H9 (cell line): Measurements from ENCODE around the gene KCTD20. TPM values are rescaled to one million over a fixed set of nuclear protein-coding genes. Genes with fewer than 3 reads are reported as not detected.

ENCODE experiments used
- DNase-seq: peaks from one replicate; pipeline ENCODE4 v3.0.0-alpha.2; 2017
- H2AFZ ChIP-seq: one replicate; pipeline ENCODE4 v1.6.1; 2013; ENCODE audit warnings: mild to moderate bottlenecking, low read length, control low read depth, moderate library complexity
- H2AK5ac ChIP-seq: 2 replicates; pipeline ENCODE4 v1.6.1; 2013; ENCODE audit warnings: low read length, control low read depth, mixed read lengths; ENCODE audit not compliant: insufficient read length
- H2BK120ac ChIP-seq: one replicate; pipeline ENCODE4 v1.6.1; 2013; ENCODE audit warnings: low read depth, mild to moderate bottlenecking, low read length, control low read depth, inconsistent platforms; ENCODE audit not compliant: poor library complexity, severe bottlenecking
- H2BK12ac ChIP-seq: 2 replicates; pipeline ENCODE4 v1.6.1; 2013; ENCODE audit warnings: low read length, control low read depth, mixed read lengths, low read depth; ENCODE audit not compliant: insufficient read length
- H2BK15ac ChIP-seq: 2 replicates; pipeline ENCODE4 v1.6.1; 2013; ENCODE audit warnings: low read depth, low read length, control low read depth
- H2BK20ac ChIP-seq: one replicate; pipeline ENCODE4 v1.6.1; 2013; ENCODE audit warnings: low read depth, mild to moderate bottlenecking, low read length, control low read depth, inconsistent platforms; ENCODE audit not compliant: poor library complexity, severe bottlenecking
- H2BK5ac ChIP-seq: 2 replicates; pipeline ENCODE4 v1.6.1; 2013; ENCODE audit warnings: low read length, control low read depth, mixed read lengths; ENCODE audit not compliant: insufficient read length
- H3K14ac ChIP-seq: 2 replicates; pipeline ENCODE4 v1.6.1; 2013; ENCODE audit warnings: low read length, control low read depth; ENCODE audit not compliant: insufficient read depth
- H3K18ac ChIP-seq: 2 replicates; pipeline ENCODE4 v1.6.1; 2013; ENCODE audit warnings: low read depth, mild to moderate bottlenecking, mixed read lengths, low read length, control low read depth; ENCODE audit not compliant: insufficient read length
- H3K23ac ChIP-seq: 2 replicates; pipeline ENCODE4 v1.6.1; 2013; ENCODE audit warnings: low read length, control low read depth, mixed read lengths, low read depth; ENCODE audit not compliant: insufficient read length
- H3K23me2 ChIP-seq: 2 replicates; pipeline ENCODE4 v1.6.1; 2013; ENCODE audit warnings: low read depth, mild to moderate bottlenecking, mixed read lengths, low read length, control low read depth; ENCODE audit not compliant: insufficient read length, poor library complexity, severe bottlenecking
- H3K27ac ChIP-seq: 2 replicates; pipeline ENCODE4 v1.5.1; 2013; ENCODE audit warnings: low read length, control low read depth, mixed read lengths, low read depth; ENCODE audit not compliant: insufficient read length
- H3K27me3 ChIP-seq: 2 replicates; pipeline ENCODE4 v1.6.1; 2013; ENCODE audit warnings: low read length, control low read depth, inconsistent platforms; ENCODE audit not compliant: insufficient read depth
- H3K4ac ChIP-seq: 2 replicates; pipeline ENCODE4 v1.6.1; 2013; ENCODE audit warnings: low read depth, mild to moderate bottlenecking, control low read depth, inconsistent platforms, low read length, moderate library complexity
- H3K4me1 ChIP-seq: 2 replicates; pipeline ENCODE4 v1.6.1; 2013; ENCODE audit warnings: low read length, control low read depth, inconsistent platforms; ENCODE audit not compliant: insufficient read depth
- H3K4me2 ChIP-seq: 2 replicates; pipeline ENCODE4 v1.6.1; 2013; ENCODE audit warnings: low read length, control low read depth, mixed read lengths; ENCODE audit not compliant: insufficient read length, insufficient read depth
- H3K56ac ChIP-seq: 2 replicates; pipeline ENCODE4 v1.6.1; 2013; ENCODE audit warnings: low read depth, mild to moderate bottlenecking, mixed read lengths, low read length, control low read depth; ENCODE audit not compliant: insufficient read length
- H3K79me1 ChIP-seq: 2 replicates; pipeline ENCODE4 v1.6.1; 2013; ENCODE audit warnings: low read depth, mild to moderate bottlenecking, moderate library complexity, low read length, control low read depth, inconsistent platforms; ENCODE audit not compliant: insufficient read depth, poor library complexity, severe bottlenecking
- H3K79me2 ChIP-seq: 2 replicates; pipeline ENCODE4 v1.6.1; 2013; ENCODE audit warnings: low read length, control low read depth, inconsistent platforms; ENCODE audit not compliant: insufficient read depth
- H3K9ac ChIP-seq: 2 replicates; pipeline ENCODE4 v1.6.1; 2013; ENCODE audit warnings: low read length, control low read depth, mixed read lengths; ENCODE audit not compliant: insufficient read length; ENCODE audit errors: extremely low read depth
- H3K9me3 ChIP-seq: one replicate; pipeline ENCODE4 v1.6.1; 2013; ENCODE audit warnings: low read depth, low read length, inconsistent platforms; ENCODE audit not compliant: control insufficient read depth
- H3T11ph ChIP-seq: one replicate; pipeline ENCODE4 v1.6.1; 2013; ENCODE audit warnings: mild to moderate bottlenecking, low read length, control low read depth, inconsistent platforms
- H4K20me1 ChIP-seq: one replicate; pipeline ENCODE4 v1.6.1; 2013; ENCODE audit not compliant: control insufficient read depth, insufficient read length, insufficient read depth
- H4K5ac ChIP-seq: 2 replicates; pipeline ENCODE4 v1.6.1; 2013; ENCODE audit warnings: low read depth, mild to moderate bottlenecking, mixed read lengths, low read length, control low read depth; ENCODE audit not compliant: insufficient read length
- H4K8ac ChIP-seq: replicated peaks from 2 replicates; pipeline ENCODE4 v1.6.1; 2013; ENCODE audit warnings: low read length, control low read depth, mixed read lengths, low read depth; ENCODE audit not compliant: insufficient read length
- H4K91ac ChIP-seq: 2 replicates; pipeline ENCODE4 v1.6.1; 2013; ENCODE audit warnings: low read depth, mild to moderate bottlenecking, moderate library complexity, mixed read lengths, low read length, control low read depth; ENCODE audit not compliant: insufficient read length
- H3K27ac Mint-ChIP-seq, 3 experiments: 2 replicates in 2 of 3; 3 replicates in 1 of 3; pipeline ENCODE4 v1.8.0; 2020 to 2021; ENCODE audit warnings: mixed read lengths in 3 of 3, mild to moderate bottlenecking in 1 of 3, moderate library complexity in 1 of 3
- H3K27me3 Mint-ChIP-seq: 2 replicates; pipeline ENCODE4 v1.8.0; 2021; ENCODE audit warnings: low read depth, mild to moderate bottlenecking, moderate library complexity, mixed read lengths
- H3K36me3 Mint-ChIP-seq, 3 experiments: 2 replicates in 2 of 3; 3 replicates in 1 of 3; pipeline ENCODE4 v1.8.0; 2020 to 2021; ENCODE audit warnings: low read depth in 3 of 3, mixed read lengths in 3 of 3; ENCODE audit not compliant: insufficient read depth in 1 of 3
- H3K4me1 Mint-ChIP-seq, 2 experiments: 2 replicates each; pipeline ENCODE4 v1.8.0; 2020; ENCODE audit warnings: mixed read lengths in 2 of 2
- H3K4me3 Mint-ChIP-seq, 2 experiments: 2 replicates in 1 of 2; 3 replicates in 1 of 2; pipeline ENCODE4 v1.8.0; 2020 to 2021; ENCODE audit warnings: mild to moderate bottlenecking in 2 of 2, mixed read lengths in 2 of 2, moderate library complexity in 1 of 2
- H3K9me3 Mint-ChIP-seq, 2 experiments: 2 replicates in 1 of 2; 3 replicates in 1 of 2; pipeline ENCODE4 v1.8.0; 2020; ENCODE audit warnings: mild to moderate bottlenecking in 2 of 2, mixed read lengths in 2 of 2, moderate library complexity in 1 of 2
- CTCF ChIP-seq: fragments of 200-600 bp; sonication (generic); conservative IDR thresholded peaks from 3 replicates; pipeline ENCODE4 v1.8.0; 2021; ENCODE audit warnings: antibody characterized with exemption, mild to moderate bottlenecking
- WGBS: extraction: QIAGEN DNeasy Blood & Tissue Kit; methylation state at CpG from one replicate; pipeline ENCODE4 v1.1.7; 2013; ENCODE audit warnings: missing lambda C conversion rate, low lambda C conversion rate, mixed read lengths; ENCODE audit not compliant: insufficient read length; ENCODE audit errors: extremely low coverage; 5-methylcytosine and 5-hydroxymethylcytosine counted together
- total RNA-seq: library from RNA; stranded (reverse); gene quantifications from 2 replicates; pipeline ENCODE4 v1.2.1, GENCODE V29; 2021

KCTD20 gene
- total RNA-seq, 1 experiment from 2014 or later, result 22.6 TPM

GRCh38 chr6:36491378-36491965 is 48.7 kb downstream of the KCTD20 start:
- no peak overlapping the region for H2BK15ac ChIP-seq
- no peak for TF ChIP-seq CTCF
- H3K36me3 Mint-ChIP-seq, result peaks cover 13 to 42% (median 35%) of the 10 kb centered on the region in 3 experiments; a peak in 6 of 7 replicates
- no peak overlapping the region for H2BK20ac ChIP-seq
- no peaks in the 10 kb centered on the region for H3K9me3 Mint-ChIP-seq
- H3T11ph ChIP-seq, result no peak overlapping the region
- H2AK5ac ChIP-seq, result no peak overlapping the region
- no peak overlapping the region for H2AFZ ChIP-seq
- no CpG with 5 or more reads among the region's 7 CpGs for WGBS
- H3K4me2 ChIP-seq, result no peak overlapping the region
- no peak overlapping the region; a peak in 1 of 7 replicates for H3K27ac Mint-ChIP-seq
- no peaks in the 10 kb centered on the region for H3K79me1 ChIP-seq
- H4K5ac ChIP-seq, result no peak overlapping the region
- H3K23me2 ChIP-seq, result no peaks in the 10 kb centered on the region
- H3K27me3 Mint-ChIP-seq, result no peaks in the 10 kb centered on the region
- H3K79me2 ChIP-seq, result no peaks in the 10 kb centered on the region
- H2BK120ac ChIP-seq, result no peak overlapping the region
- H3K4me3 Mint-ChIP-seq, result no peak overlapping the region
- H3K4me1 Mint-ChIP-seq, result peaks cover 18 to 25% of the 10 kb centered on the region in 2 experiments
- no peaks in the 10 kb centered on the region for H4K20me1 ChIP-seq
- H3K23ac ChIP-seq, result no peak overlapping the region
- no peak overlapping the region for H3K4ac ChIP-seq
- H3K18ac ChIP-seq, result no peak overlapping the region
- H2BK12ac ChIP-seq, result no peak overlapping the region
- no peaks in the 10 kb centered on the region for H3K9me3 ChIP-seq
- H2BK5ac ChIP-seq, result no peak overlapping the region
- H3K27me3 ChIP-seq, result no peaks in the 10 kb centered on the region
- H3K56ac ChIP-seq, result no peak overlapping the region
- H3K27ac ChIP-seq, result no peak overlapping the region
- no peak overlapping the region for H3K9ac ChIP-seq
- no peak for DNase-seq
- no peak overlapping the region for H3K14ac ChIP-seq
- no peaks in the 10 kb centered on the region for H3K4me1 ChIP-seq
- H4K91ac ChIP-seq, result no peak overlapping the region
- H4K8ac ChIP-seq, result no peak overlapping the region
